GM12873 (cell line): ENCODE measurements around the gene SPATA9.

Source experiments
- TF ChIP-seq, protein P1 (sequence below): IDR thresholded peaks from 2 replicates; pipeline ENCODE4 v1.5.1; 2012; ENCODE audit warnings: low read depth, mild to moderate bottlenecking, moderate library complexity, low read length, control low read depth; ENCODE audit not compliant: insufficient read depth; ENCODE audit errors: missing control alignments

Gene SPATA9

DNA sequence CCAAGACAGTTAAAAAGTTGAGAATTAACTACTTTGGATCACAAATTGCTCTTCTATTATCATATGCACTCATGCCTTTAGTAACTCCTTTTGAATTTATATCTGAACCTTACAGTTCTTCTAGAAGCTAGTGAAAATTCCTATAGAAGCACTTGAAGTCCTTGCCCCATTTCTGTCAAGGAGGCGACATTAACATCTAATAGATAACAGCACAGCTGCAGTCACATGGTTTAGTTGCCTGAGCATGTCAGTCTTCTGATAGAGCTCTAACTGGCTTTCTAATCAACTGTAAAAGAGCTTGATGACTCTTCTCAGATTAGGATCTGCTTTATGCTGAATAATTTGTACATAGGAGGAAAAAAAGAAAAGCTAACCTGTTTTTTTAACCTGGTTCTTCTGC lies 27.2 kb downstream of the SPATA9 start:
- TF ChIP-seq, protein P1, sequence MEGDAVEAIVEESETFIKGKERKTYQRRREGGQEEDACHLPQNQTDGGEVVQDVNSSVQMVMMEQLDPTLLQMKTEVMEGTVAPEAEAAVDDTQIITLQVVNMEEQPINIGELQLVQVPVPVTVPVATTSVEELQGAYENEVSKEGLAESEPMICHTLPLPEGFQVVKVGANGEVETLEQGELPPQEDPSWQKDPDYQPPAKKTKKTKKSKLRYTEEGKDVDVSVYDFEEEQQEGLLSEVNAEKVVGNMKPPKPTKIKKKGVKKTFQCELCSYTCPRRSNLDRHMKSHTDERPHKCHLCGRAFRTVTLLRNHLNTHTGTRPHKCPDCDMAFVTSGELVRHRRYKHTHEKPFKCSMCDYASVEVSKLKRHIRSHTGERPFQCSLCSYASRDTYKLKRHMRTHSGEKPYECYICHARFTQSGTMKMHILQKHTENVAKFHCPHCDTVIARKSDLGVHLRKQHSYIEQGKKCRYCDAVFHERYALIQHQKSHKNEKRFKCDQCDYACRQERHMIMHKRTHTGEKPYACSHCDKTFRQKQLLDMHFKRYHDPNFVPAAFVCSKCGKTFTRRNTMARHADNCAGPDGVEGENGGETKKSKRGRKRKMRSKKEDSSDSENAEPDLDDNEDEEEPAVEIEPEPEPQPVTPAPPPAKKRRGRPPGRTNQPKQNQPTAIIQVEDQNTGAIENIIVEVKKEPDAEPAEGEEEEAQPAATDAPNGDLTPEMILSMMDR = no peak

- TF ChIP-seq, protein P1 = no peak
These were observed 28.6 kb downstream of the SPATA9 start for GRCh38 chr5:95654196-95654595.

DNA sequence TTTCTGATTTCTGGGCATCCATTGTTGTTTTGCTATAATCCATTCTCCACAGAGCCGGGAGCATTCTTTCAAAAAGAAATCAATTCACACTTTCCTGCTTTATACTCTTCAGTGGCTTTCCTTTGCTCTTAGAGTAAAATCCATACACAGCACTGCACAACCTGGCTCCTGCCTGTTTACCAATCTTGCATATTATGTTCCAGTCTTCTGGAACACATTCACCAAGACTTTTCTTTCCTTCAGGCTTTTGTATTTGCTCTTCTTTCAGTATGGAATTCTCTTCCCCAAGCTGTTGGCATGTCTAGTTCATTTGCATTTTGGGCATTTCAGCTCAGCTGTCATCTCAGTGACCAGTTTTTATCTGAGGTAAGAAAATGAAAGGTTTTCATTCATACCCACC lies 29.9 kb downstream of the SPATA9 start:
- TF ChIP-seq, protein P1 = no peak

DNA sequence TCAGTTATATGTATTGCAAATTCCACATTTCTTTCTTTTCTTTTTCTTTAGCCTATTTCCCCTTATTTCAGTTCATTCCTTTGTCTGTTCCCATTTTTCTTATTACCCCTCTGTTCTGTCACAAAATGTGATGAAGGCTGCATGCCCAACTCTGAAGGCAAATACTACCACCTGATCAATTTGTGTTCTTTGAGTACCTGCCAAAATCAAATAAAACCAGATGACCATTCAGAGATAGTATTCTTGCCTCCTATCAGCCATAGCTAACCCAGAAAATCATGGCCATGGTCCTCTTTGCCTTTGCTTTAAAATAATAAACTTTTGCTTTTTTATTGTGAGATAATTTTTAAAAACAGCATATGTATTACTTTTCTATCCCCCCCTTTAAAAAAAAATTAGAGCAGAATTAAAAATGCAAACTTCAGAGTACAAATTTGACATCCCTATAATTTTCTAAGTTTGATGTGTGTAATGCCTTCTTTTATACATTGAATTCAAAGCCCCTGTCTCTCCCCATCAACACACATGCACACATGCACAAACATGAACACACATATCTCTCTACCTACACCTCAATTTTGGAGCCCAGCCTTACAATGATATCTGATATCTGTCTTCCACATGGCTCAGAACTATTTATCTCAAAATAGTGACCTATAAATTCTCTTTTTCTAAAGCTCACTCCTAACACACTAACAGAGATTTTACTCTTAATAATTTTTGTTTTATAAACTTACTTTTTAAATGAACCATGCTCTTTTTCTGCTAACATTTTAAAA lies 32.8 kb downstream of the SPATA9 start:
- TF ChIP-seq, protein P1 = no peak

- TF ChIP-seq, protein P1 = no peak
These were observed 33.5 kb downstream of the SPATA9 start for GRCh38 chr5:95649274-95649673.

- TF ChIP-seq, protein P1 = no peak
These were observed 34.6 kb downstream of the SPATA9 start for GRCh38 chr5:95647886-95648860.

DNA sequence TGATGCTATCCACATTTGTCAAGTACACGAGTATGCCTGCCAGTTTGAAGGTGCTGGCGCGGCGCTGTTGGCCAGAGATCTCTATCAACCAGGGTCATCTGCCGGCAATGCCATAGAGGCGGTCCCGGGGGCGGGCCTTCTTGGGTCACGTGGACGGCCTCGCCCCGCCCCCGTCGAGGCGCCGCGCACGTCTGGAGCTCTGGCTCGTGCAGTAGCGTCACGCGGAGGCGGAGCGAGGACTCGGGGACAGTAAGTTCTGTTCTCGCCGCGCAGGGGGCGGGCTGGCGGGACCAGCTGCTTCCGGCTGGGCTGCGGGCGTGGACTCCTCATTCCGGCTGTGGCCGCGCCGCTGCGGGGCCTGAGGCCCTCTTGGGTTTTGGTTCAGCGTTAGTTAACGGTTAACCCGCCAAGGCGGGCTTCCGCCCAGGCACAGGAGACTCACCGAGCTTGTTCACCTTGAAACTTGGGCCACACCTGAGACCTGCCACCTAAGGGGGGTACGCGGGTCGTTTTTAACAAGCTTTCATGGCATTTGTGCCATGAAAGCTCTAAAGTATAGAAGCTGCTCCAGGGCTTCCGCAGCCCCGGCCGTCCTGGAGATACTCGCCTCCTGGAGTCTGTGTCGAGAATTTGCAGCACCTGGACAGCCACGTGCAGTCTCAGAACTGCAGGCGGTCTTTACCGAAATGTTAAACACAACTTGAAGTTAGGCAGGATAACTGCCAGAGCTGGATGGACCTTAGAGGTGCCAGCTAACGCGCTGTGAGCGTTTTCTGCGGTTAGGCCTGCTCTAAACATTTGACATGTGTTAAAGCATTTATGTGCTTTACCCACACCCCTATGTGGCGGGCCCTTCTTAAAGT lies 36.0 kb downstream of the SPATA9 start, which contains the start of gene RFESD:
Gene RFESD (plus strand): TSS at position 209 of the 863 bp plus-strand sequence. CDS start 5,495 bp downstream, outside the sequence.
- TF ChIP-seq, protein P1 = no peak
